ENCODE measurements around the gene PTPRD. TPM values are rescaled to one million over a fixed set of nuclear protein-coding genes. Genes with fewer than 3 reads are reported as not detected.

PTPRD gene
- total RNA-seq, 1 donor from 2014 or later, result 0.05 TPM

- DNase-seq (ENCODE audit: low spot score), result no peak
- Mint-ChIP-seq H3K36me3 (ENCODE audit: low read depth) (no peaks in the 10 kb centered on the region), H3K27me3 (ENCODE audit: insufficient read depth) (no peaks in the 10 kb centered on the region), H3K9me3 (no peaks in the 10 kb centered on the region), H3K4me1 (ENCODE audit: low read depth) (peaks cover 6% of the 10 kb centered on the region), H3K27ac (no peak overlapping the region), H3K4me3 (no peak overlapping the region)
- intact Hi-C loops (cut with micrococcal nuclease), result no loop called here
Observed at GRCh38 chr9:8821910-8822666, 1790.7 kb downstream of the PTPRD start.

GRCh38 chr9:8817335-8817734, 1795.5 kb downstream of the PTPRD start:
- H3K27ac Mint-ChIP-seq, result no peak overlapping the region
- DNase-seq (ENCODE audit: low spot score), result no peak

GRCh38 chr9:8816361-8816760, 1796.4 kb downstream of the PTPRD start:
- no peak overlapping the region for H3K27ac Mint-ChIP-seq

More at GRCh38 chr9:8817335-8817734, 1795.5 kb downstream of the PTPRD start:
- H3K4me3 Mint-ChIP-seq, result no peak overlapping the region
- H3K9me3 Mint-ChIP-seq, result no peaks in the 10 kb centered on the region
- H3K36me3 Mint-ChIP-seq (ENCODE audit: low read depth), result no peaks in the 10 kb centered on the region
- H3K27me3 Mint-ChIP-seq (ENCODE audit: insufficient read depth), result no peaks in the 10 kb centered on the region
- intact Hi-C loops (cut with micrococcal nuclease), result no loop called here
- H3K4me1 Mint-ChIP-seq (ENCODE audit: low read depth), result peaks cover 5% of the 10 kb centered on the region

GRCh38 chr9:8815931-8816330, 1796.9 kb downstream of the PTPRD start:
- no peaks in the 10 kb centered on the region for H3K9me3 Mint-ChIP-seq
- no peaks in the 10 kb centered on the region for H3K27me3 Mint-ChIP-seq (ENCODE audit: insufficient read depth)
- H3K36me3 Mint-ChIP-seq (ENCODE audit: low read depth), result no peaks in the 10 kb centered on the region
- intact Hi-C loops (cut with micrococcal nuclease), result no loop called here
- no peak overlapping the region for H3K27ac Mint-ChIP-seq
- no peak overlapping the region for H3K4me3 Mint-ChIP-seq
- H3K4me1 Mint-ChIP-seq (ENCODE audit: low read depth), result no peaks in the 10 kb centered on the region
- no peak for DNase-seq (ENCODE audit: low spot score)

More at GRCh38 chr9:8816361-8816760, 1796.4 kb downstream of the PTPRD start:
- H3K36me3 Mint-ChIP-seq (ENCODE audit: low read depth), result no peaks in the 10 kb centered on the region
- no peak overlapping the region for H3K4me3 Mint-ChIP-seq
- no peaks in the 10 kb centered on the region for H3K4me1 Mint-ChIP-seq (ENCODE audit: low read depth)
- no peaks in the 10 kb centered on the region for H3K9me3 Mint-ChIP-seq
- DNase-seq (ENCODE audit: low spot score), result no peak
- no peaks in the 10 kb centered on the region for H3K27me3 Mint-ChIP-seq (ENCODE audit: insufficient read depth)
- intact Hi-C loops (cut with micrococcal nuclease), result no loop called here

GRCh38 chr9:8815219-8815618, 1797.6 kb downstream of the PTPRD start:
- Mint-ChIP-seq H3K36me3 (ENCODE audit: low read depth) (no peaks in the 10 kb centered on the region), H3K27me3 (ENCODE audit: insufficient read depth) (no peaks in the 10 kb centered on the region), H3K4me1 (ENCODE audit: low read depth) (no peaks in the 10 kb centered on the region), H3K27ac (no peak overlapping the region), H3K4me3 (no peak overlapping the region), H3K9me3 (no peaks in the 10 kb centered on the region)
- DNase-seq (ENCODE audit: low spot score), result no peak
- intact Hi-C loops (cut with micrococcal nuclease), result no loop called here

- no peak overlapping the region for H3K4me3 Mint-ChIP-seq
- no peaks in the 10 kb centered on the region for H3K9me3 Mint-ChIP-seq
- H3K4me1 Mint-ChIP-seq (ENCODE audit: low read depth), result no peaks in the 10 kb centered on the region
- DNase-seq (ENCODE audit: low spot score), result no peak
- H3K27ac Mint-ChIP-seq, result no peak overlapping the region
- intact Hi-C loops (cut with micrococcal nuclease), result no loop called here
- no peaks in the 10 kb centered on the region for H3K27me3 Mint-ChIP-seq (ENCODE audit: insufficient read depth)
- no peaks in the 10 kb centered on the region for H3K36me3 Mint-ChIP-seq (ENCODE audit: low read depth)
Observed at GRCh38 chr9:8812888-8813287, 1799.9 kb downstream of the PTPRD start.

GRCh38 chr9:8809741-8810140, 1803.1 kb downstream of the PTPRD start:
- no peak for DNase-seq (ENCODE audit: low spot score)
- Mint-ChIP-seq H3K36me3 (ENCODE audit: low read depth) (no peaks in the 10 kb centered on the region), H3K27ac (no peak overlapping the region), H3K4me1 (ENCODE audit: low read depth) (no peaks in the 10 kb centered on the region), H3K4me3 (no peak overlapping the region), H3K27me3 (ENCODE audit: insufficient read depth) (no peaks in the 10 kb centered on the region), H3K9me3 (no peaks in the 10 kb centered on the region)
- intact Hi-C loops (cut with micrococcal nuclease), result no loop called here

- Mint-ChIP-seq H3K4me3 (no peak overlapping the region), H3K27me3 (ENCODE audit: insufficient read depth) (peaks cover 2% of the 10 kb centered on the region), H3K9me3 (no peaks in the 10 kb centered on the region), H3K27ac (no peak overlapping the region), H3K4me1 (ENCODE audit: low read depth) (no peaks in the 10 kb centered on the region), H3K36me3 (ENCODE audit: low read depth) (no peaks in the 10 kb centered on the region)
- no peak for DNase-seq (ENCODE audit: low spot score)
- intact Hi-C loops (cut with micrococcal nuclease), result no loop called here
Observed at GRCh38 chr9:8806150-8806549, 1806.7 kb downstream of the PTPRD start.

GRCh38 chr9:8804613-8805012, 1808.2 kb downstream of the PTPRD start:
- no peaks in the 10 kb centered on the region for H3K9me3 Mint-ChIP-seq
- H3K36me3 Mint-ChIP-seq (ENCODE audit: low read depth), result no peaks in the 10 kb centered on the region
- no peak for DNase-seq (ENCODE audit: low spot score)
- H3K27ac Mint-ChIP-seq, result no peak overlapping the region
- no peaks in the 10 kb centered on the region for H3K4me1 Mint-ChIP-seq (ENCODE audit: low read depth)
- H3K4me3 Mint-ChIP-seq, result no peak overlapping the region
- intact Hi-C loops (cut with micrococcal nuclease), result no loop called here
- peaks cover 2% of the 10 kb centered on the region for H3K27me3 Mint-ChIP-seq (ENCODE audit: insufficient read depth)

- no peak overlapping the region for H3K4me3 Mint-ChIP-seq
- no peaks in the 10 kb centered on the region for H3K36me3 Mint-ChIP-seq (ENCODE audit: low read depth)
- no peaks in the 10 kb centered on the region for H3K9me3 Mint-ChIP-seq
- no peaks in the 10 kb centered on the region for H3K4me1 Mint-ChIP-seq (ENCODE audit: low read depth)
- peaks cover 2% of the 10 kb centered on the region for H3K27me3 Mint-ChIP-seq (ENCODE audit: insufficient read depth)
- H3K27ac Mint-ChIP-seq, result no peak overlapping the region
- DNase-seq (ENCODE audit: low spot score), result no peak
- intact Hi-C loops (cut with micrococcal nuclease), result no loop called here
Observed at GRCh38 chr9:8802242-8802641, 1810.6 kb downstream of the PTPRD start.

- no peak overlapping the region for H3K27ac Mint-ChIP-seq
- no peak overlapping the region for H3K4me3 Mint-ChIP-seq
- intact Hi-C loops (cut with micrococcal nuclease), result no loop called here
- no peak for DNase-seq (ENCODE audit: low spot score)
- H3K4me1 Mint-ChIP-seq (ENCODE audit: low read depth), result no peaks in the 10 kb centered on the region
- peaks cover 2% of the 10 kb centered on the region for H3K27me3 Mint-ChIP-seq (ENCODE audit: insufficient read depth)
- H3K9me3 Mint-ChIP-seq, result no peaks in the 10 kb centered on the region
- no peaks in the 10 kb centered on the region for H3K36me3 Mint-ChIP-seq (ENCODE audit: low read depth)
Observed at GRCh38 chr9:8800196-8800595, 1812.6 kb downstream of the PTPRD start.

- H3K27me3 Mint-ChIP-seq (ENCODE audit: insufficient read depth), result peaks cover 2% of the 10 kb centered on the region
- intact Hi-C loops (cut with micrococcal nuclease), result no loop called here
- no peak overlapping the region for H3K27ac Mint-ChIP-seq
- no peaks in the 10 kb centered on the region for H3K9me3 Mint-ChIP-seq
- H3K4me1 Mint-ChIP-seq (ENCODE audit: low read depth), result no peaks in the 10 kb centered on the region
- H3K4me3 Mint-ChIP-seq, result no peak overlapping the region
- no peak for DNase-seq (ENCODE audit: low spot score)
- no peaks in the 10 kb centered on the region for H3K36me3 Mint-ChIP-seq (ENCODE audit: low read depth)
Observed at GRCh38 chr9:8799615-8800014, 1813.2 kb downstream of the PTPRD start.

GRCh38 chr9:8799206-8799605, 1813.6 kb downstream of the PTPRD start:
- Mint-ChIP-seq H3K4me1 (ENCODE audit: low read depth) (no peaks in the 10 kb centered on the region), H3K9me3 (no peaks in the 10 kb centered on the region), H3K27me3 (ENCODE audit: insufficient read depth) (peaks cover 2% of the 10 kb centered on the region), H3K36me3 (ENCODE audit: low read depth) (no peaks in the 10 kb centered on the region), H3K4me3 (no peak overlapping the region), H3K27ac (no peak overlapping the region)
- no peak for DNase-seq (ENCODE audit: low spot score)
- intact Hi-C loops (cut with micrococcal nuclease), result no loop called here

GRCh38 chr9:8784838-8785237, 1828.0 kb downstream of the PTPRD start:
- H3K36me3 Mint-ChIP-seq (ENCODE audit: low read depth), result no peaks in the 10 kb centered on the region
- no peaks in the 10 kb centered on the region for H3K27me3 Mint-ChIP-seq (ENCODE audit: insufficient read depth)
- intact Hi-C loops (cut with micrococcal nuclease), result loop anchor here (5.0 kb wide), 1 partner anchor 1077 kb away; no protein-coding TSS in a partner anchor
- H3K9me3 Mint-ChIP-seq, result no peaks in the 10 kb centered on the region
- no peaks in the 10 kb centered on the region for H3K4me1 Mint-ChIP-seq (ENCODE audit: low read depth)
- H3K27ac Mint-ChIP-seq, result no peak overlapping the region
- no peak overlapping the region for H3K4me3 Mint-ChIP-seq
- DNase-seq (ENCODE audit: low spot score), result no peak
